ENCODE data around the gene ADNP.
"Not testable (repeated sequence)": the region's sequence is repeated elsewhere in the genome, so short reads cannot be mapped to it uniquely, and the experiment has no call there.

Gene ADNP

DNA sequence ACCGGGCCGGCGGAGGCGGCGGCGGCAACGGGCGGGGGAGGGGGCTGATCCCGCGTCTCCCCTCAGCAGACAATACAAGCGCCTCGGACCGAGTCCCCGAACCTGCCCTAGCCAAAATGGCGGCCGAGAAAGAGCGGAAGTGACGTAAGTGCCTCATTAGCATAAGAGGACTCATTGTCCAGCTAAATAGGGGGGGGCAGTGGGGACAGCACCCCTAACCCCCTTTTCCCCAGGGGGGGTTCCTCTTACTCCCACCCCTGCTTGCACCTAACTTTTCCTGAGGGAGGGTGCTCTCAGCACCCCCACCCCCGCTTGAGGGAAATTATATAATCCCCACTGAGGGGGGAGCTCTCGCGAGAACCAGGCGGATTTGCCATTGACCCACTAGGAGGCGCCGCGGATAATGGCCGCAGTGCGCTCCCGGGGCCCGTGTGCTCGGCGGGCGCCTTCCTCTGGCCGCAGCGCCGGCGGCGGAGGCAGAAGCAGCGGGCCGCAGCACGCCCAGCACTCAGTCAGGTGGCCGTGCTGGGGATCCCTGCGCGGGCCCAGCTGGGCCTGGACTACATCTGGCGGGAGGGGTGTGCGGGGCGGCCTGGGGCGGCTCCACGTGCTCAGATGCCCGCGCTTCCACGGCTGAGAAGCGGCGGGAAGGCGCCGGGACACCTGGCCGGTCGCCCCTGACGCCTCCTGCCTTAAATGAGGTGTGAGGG, at the start of gene ADNP:
Gene ADNP (minus strand): TSS at position 132 of the 710 bp plus-strand sequence. CDS start 27,441 bp downstream, outside the sequence.
- FAIRE-seq (no peak), DNase-seq (ENCODE audit: low spot score) (peak; percentile 85)

DNA sequence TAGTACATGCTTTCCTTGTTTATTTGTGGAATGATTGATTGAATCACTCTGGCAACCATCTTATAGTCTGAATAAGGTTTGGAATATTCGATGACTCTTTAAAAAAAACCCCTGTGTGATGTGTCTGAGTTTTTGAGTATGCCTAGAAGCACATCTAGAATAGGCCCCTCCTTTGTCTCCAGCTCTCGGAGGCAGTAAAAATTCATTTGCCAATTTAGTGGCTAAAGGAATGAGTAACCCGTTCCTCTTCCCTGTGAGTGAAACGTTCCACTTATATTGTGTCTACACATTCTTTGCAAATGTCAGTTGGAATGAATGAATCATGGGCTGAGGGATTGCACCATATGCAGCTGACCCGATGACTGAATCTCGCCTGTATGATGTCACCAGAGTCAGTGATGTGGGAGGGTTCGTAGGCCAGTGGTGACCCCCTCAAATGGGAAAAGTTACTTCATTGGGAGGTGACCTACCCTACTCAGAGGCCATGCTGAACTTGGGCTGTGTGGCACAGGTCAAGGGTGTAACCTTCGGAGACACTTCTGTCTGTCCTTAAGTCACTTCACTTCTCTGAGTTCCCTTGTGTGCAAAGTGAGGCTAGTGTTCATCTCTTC, 48.9 kb upstream of the ADNP start:
- FAIRE-seq (peak; percentile 95), DNase-seq (ENCODE audit: low spot score) (peak; percentile 92)

DNA sequence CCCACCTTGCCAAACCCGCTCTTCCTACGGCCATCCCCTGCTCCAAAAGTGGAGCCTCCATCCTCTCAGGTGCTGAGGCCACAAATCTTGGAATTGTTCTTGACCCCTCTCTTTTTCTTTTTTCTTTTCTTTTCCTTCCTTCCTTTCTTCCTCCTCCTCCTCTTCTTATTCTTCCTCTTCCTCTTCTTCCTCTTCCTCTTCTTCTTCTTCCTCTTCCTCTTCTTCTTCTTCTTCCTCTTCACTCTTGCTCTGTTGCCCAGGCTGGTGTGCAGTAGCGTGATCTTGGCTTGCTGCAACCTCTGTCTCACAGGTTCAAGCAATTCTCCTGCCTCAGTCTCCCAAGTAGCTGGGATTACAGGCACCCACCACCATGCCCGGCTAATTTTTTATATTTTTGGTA, 47.3 kb upstream of the ADNP start:
- DNase-seq (ENCODE audit: low spot score); FAIRE-seq: not testable (repeated sequence)

DNA sequence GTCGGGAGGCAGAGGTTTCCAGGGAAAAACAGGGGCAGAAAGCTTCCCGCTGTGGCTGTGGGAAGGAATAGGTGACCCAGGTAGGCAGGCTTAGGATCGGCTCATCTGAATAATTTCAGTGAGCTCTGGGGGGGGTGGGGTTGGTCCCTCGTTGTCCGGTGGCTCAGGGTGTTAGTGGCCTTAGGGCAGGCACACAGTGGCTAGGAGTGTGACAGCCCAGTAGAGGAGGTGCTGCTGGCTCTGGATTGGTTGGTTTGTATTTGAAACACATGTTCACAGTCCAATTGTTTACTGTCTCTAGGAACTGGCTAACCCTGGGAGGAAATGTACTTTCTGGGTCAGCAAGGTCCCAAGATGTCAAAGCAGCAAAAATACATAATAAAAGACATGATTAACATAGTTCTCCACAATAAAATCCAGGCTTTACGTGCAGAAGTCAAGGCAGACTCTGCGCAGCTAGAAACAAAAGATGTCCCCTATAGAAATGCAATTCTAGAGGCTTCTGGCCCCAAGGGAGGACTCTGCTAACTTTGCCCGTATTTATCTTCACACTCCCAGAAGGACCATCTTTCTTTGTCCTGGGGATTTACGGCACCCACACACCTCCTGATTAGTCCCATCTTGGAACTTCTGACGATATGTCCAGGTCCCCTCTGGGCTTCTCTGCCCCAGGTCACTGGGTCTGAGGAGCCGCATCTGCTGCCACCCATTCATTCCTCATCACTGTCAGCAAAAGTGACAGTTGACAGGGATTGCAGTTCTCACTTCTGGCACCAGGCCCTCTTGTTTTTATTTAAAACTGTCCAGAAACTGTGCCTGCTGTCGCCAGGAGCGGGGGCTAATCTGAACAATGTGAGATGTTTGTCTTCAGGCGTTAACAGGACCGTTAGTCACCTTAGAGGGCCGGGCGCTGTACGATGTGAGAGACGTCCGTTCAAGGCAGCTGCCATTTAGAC, 46.1 kb upstream of the ADNP start:
- FAIRE-seq (no peak), DNase-seq (ENCODE audit: low spot score) (no peak)

DNA sequence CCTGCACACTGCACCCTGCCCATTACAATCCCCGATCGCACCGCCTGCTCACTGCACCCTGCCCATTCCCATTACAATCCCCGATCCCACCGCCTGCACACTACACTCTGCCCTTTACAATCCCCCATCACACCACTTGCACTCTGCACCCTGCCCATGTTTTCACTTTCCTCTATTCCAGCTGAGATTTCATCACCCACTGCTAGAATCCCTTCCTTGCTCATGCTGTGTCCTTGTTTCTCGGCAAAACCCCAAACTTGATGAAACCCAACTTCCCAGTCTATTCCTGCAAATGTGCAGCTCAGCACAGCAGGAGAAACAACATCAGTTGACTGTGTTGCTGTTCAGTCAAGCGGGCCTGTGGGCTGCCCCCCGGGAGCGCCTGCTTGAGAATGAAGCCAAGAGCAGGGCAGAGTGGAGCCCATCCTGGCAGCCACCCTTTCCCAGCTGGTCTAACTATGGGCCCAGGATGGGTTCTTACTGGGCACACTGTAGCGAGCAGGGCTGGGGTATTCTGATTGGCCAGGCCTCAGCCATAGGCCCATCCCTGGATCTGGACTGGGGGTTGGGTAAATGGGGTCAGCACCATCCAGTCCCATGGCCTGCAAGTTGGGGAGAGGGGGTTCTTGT, 44.6 kb upstream of the ADNP start:
- no peak for FAIRE-seq
- no peak for DNase-seq (ENCODE audit: low spot score)

DNA sequence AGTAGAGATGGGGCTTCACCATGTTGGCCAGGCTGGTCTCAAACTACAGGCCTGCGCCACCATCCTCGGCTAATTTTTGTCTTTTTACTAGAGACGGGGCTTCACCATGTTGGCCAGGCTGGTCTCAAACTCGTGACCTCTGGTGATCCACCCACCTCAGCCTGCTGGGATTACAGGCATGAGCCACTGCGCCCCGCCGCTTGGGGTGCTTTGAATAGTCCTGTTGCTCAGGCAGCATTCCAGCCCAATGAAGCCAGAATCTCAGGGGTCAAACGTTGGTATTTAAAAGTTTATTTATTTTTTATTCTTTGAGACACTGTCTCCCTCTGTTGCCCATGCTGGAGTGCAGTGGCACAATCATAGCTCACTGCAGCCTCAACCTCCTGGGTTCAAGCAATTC, 38.7 kb upstream of the ADNP start:
- DNase-seq (ENCODE audit: low spot score) (no peak), FAIRE-seq (no peak)

DNA sequence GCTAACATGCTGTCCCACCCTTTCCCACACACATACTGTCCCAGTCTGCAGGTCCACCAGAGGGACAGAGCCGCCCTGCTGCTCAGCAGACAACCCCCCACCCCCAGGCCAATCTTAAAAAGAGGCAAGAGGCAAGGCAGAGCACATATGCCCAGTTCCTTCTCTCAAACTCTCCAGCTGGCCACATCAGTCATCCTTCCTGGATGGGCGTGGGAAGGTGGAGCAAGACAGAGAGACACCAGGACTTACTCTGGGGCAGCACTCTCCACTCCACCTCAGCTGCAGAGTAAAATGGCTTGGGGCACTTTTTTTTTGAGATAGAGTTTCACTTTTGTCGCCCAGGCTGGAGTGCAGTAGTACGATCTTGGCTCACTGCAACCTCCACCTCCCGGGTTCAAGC, 38.2 kb upstream of the ADNP start:
- FAIRE-seq (peak; percentile 42), DNase-seq (ENCODE audit: low spot score) (no peak)

DNA sequence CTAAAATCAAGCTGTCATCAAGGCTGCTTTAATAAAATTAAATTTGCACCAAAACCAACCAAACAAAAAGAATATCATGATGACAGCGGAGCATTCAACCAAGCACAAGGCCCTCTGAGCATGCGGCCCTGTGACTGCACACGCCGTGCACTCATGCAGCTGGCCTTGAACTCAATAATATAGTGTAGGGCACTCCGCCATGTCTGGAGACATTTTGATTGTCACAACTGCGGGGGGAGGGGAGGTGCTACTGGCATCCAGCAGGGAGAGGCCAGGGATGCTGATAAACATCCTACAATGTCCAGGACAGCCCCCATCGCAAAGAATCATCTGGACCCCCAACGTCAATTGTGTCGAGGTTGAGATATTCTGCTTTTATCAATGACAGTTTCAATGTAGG, 37.1 kb upstream of the ADNP start:
- FAIRE-seq = no peak
- DNase-seq (ENCODE audit: low spot score) = no peak

DNA sequence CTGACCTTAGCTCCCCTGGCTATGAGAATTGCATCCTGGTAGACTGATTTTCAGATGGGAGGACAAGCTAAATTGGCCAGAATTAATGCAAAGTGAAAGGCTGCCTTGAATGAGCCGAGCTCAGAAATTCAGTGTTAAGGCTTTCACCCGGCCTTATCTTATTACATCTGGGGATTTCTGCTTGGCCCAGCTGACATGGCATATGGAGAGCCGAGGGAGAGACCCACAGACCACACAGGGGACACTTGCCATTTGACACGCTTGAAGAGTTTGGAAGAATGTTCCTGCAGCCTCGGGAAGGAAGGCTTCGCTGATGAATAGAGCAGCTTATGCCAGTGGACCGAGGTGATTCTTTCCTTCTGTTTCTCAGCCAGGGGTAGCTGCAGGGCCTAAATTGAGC, 36.3 kb upstream of the ADNP start:
- FAIRE-seq = no peak
- no peak for DNase-seq (ENCODE audit: low spot score)

DNA sequence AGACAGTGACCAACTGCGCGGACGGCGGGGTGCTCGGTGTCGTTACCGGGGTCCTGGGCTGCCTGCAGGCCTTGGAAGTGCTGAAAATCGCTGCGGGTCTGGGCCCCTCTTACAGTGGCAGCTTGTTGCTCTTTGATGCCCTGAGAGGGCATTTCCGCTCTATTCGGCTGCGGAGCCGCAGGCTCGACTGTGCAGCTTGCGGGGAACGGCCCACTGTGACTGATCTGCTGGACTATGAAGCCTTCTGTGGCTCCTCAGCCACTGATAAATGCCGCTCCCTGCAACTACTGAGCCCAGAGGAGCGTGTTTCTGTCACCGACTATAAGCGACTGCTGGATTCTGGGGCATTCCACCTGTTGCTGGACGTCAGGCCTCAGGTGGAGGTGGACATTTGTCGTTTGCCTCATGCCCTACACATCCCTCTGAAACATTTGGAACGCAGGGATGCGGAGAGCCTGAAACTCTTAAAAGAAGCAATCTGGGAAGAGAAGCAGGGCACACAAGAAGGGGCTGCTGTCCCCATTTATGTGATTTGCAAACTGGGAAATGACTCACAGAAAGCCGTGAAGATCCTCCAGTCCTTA, 28.4 kb upstream of the ADNP start:
- no peak for FAIRE-seq

DNA sequence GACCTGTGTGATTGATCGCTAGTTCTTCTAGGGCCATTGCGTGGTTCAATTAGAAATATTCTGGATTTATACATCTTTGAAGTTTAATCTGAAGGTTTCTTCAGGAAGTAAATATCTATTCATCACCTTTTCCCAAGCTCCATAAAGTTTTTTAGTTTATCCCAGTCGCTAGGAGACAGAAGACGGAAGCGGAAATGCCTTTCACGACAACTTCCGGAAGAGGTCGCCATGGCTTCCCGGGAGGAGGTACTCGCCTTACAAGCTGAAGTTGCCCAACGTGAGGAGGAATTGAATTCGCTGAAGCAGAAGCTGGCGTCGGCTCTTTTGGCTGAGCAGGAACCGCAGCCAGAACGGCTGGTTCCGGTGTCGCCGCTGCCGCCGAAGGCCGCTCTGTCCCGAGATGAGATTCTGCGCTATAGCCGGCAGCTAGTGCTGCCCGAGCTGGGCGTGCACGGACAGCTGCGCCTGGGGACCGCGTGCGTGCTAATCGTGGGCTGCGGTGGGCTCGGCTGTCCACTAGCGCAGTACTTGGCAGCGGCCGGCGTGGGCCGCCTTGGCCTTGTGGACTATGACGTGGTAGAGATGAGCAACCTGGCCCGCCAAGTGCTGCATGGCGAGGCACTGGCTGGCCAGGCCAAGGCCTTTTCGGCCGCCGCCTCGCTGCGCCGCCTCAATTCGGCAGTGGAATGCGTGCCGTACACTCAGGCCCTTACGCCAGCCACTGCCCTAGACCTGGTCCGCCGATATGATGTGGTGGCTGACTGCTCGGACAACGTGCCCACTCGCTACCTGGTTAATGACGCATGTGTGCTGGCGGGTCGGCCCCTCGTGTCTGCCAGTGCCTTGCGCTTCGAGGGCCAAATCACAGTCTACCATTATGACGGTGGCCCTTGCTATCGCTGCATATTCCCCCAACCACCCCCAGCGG, 27.6 kb upstream of the ADNP start, which contains the start of gene MOCS3:
Gene MOCS3 (plus strand): TSS at position 204 of the 928 bp plus-strand sequence. CDS start 25 bp downstream, at position 229.
- peak; percentile 92 for DNase-seq (ENCODE audit: low spot score)
- peak; percentile 87 for FAIRE-seq

More for the DNA sequence above, 28.4 kb upstream of the ADNP start:
- DNase-seq (ENCODE audit: low spot score) = peak; percentile 40

DNA sequence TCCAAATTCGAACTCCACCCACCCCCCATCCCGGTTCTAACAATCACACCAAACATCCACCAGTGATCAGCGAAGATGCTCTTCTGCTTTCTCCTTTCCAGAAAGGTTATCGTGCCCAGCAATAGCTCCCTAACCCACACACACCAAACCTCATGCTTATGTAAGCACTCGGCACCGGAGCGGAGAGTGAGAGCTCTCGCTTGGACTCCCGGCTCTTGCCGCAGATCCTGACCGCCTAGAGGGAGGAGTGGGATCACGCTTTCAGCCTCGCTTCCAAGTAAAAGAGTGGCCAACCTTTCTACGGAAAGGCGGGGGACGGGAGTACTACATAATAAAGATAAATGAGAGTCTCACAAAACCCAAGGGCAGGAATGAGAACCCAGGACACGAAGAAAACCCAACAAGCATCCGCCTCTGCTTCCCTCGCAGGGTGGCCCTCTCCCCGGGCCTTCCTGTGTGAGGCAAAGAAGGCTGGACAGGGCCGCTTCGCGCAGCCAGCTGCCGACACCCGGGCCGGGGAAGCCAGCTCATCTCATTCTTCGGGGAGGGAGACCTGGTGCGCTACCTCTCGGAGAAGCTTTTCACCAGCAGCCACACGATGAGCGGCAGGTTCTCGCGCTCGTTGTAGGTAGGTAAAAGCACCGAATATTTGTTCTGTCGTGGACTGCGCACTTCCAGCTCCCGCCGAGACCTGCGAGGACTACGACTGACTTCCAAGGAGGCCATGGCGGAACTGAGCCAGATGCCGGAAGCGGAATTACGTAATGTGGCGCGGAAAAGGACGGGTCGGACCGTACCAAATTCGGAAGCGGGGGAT, 26.8 kb upstream of the ADNP start, which contains the start of gene DPM1:
Gene DPM1 (minus strand): TSS at position 735 of the 817 bp plus-strand sequence. CDS start 9 bp downstream, at position 726.
- DNase-seq (ENCODE audit: low spot score) = peak; percentile 96
- peak; percentile 92 for FAIRE-seq

DNA sequence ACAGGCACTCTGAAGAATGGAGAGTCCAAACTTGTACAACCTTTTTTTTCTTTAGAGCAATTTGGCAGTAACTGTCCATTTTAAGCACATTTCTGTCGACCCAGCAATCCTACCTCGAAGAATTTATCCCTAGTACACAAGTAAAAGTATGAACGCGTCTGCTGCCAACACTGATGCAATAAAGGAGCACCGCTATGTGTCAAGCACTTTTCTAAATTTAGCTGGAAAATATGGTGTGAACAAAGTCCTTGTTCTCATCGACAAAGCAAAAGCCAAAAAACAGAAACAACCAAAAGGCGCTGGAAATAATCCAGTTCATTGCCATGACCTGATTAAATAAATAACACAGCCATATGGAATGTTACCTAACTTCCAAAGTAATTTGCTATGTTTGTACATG, 26.0 kb upstream of the ADNP start:
- DNase-seq (ENCODE audit: low spot score) = no peak
- FAIRE-seq = no peak

DNA sequence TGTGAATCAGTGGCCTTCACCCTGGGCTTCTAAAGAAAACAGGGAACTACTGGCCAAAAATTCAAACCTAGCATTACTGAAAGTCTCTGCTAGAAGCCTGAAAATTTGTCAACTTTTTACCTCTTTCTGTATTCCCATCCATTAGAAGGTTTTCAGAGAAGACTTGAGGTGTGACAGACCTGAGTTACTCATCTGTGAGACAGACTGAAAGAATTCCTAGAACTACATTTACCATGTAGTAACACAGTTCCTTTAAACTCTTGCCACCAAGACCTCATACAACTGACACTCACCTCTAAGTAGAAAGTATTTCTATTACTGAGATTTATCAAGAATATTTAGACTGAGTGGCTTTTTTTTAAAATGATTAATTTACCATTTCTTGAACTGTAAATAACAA, 22.6 kb upstream of the ADNP start:
- FAIRE-seq (no peak), DNase-seq (ENCODE audit: low spot score) (no peak)

DNA sequence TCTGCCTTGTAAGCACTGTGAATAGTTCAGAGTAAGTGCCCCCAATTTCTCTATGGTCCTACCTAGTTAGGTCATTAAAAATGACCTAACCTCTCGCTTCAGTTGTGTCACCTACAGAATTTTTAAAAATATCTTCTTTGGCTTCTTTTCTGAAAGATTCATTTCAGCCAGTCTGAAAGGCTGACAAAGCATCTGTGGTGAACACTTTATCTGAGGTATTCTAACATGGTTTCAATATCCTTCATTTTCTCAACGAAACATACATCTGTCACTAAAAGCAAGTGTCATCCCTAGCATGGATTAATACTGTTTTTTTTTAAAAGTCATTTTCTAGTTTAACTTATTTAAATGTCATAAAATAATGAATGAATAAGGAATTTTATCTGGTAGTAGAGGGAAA, 22.0 kb upstream of the ADNP start:
- no peak for DNase-seq (ENCODE audit: low spot score)
- FAIRE-seq = no peak

DNA sequence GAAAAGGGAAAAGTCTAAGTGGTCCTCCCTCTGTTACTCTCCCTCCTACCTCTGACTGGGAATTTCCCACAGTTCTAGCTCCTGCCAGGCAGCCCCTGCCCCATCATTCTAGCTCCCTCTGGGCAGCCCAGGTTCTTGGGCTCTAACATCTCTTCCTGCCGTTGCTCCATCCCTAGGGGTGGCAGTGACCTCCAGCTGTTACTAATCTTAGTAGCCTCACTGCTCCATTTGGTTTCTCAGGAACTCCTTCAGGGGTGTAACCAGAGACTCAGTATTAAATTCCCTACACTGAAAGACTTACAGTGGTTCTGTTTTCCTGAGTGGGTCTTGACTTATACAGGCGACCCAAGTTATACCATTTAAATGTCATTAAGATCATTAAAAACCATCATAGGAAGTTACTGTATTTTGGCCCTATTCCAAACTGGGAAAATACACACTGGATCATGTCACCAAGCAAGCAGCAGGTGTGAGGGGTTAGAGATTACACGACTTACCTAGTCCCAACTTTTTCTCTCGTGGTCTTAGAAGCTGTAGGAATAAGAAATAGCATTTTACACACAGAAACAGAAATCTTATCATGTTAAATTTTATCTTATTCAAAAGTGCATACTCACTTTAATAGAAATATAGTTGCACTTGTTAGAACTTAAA, 17.0 kb upstream of the ADNP start:
- FAIRE-seq = no peak
- DNase-seq (ENCODE audit: low spot score) = no peak

DNA sequence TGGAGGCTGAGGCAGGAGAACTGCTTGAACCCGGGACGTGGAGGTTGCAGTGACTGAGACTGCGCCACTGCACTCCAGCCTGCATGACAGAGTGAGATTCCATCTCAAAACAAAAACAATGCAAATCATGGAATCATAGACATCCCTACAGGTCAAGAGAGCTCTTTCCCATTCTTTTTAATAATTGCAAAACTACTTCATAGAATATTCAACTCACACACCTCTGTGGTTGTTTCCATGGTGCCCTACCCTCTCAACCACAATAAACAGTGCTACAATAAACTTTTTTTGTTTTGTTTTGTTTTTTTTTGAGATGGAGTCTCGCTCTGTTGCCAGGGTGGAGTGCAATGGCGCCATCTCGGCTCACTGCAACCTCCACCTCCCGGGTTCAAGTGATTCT, 11.8 kb upstream of the ADNP start:
- DNase-seq (ENCODE audit: low spot score) (no peak), FAIRE-seq (no peak)

DNA sequence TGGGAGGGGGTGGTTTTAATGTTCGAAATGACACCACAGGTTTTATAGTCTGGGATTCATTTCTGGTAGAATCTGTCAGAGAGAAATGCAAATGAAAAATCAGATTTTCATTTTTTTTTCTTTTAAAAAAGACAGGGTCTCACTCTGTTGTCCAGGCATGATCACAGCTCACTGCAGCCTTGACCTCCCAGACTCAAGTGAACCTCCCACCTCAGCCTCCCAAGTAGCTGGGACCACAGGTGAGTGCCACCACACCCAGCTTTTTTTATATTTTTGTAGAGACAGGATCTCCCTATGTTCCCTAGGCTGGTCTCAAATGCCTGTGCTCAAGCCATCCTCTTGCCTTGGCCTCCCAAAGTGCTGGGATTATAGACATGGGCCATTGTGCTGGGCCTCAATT, 2.4 kb upstream of the ADNP start:
- FAIRE-seq = no peak
- DNase-seq (ENCODE audit: low spot score) = no peak
